ENCODE measurements around the gene EFCAB7.
"Not testable (repeated sequence)": the region's sequence is repeated elsewhere in the genome, so short reads cannot be mapped to it uniquely, and the experiment has no call there.

EFCAB7 gene

DNA sequence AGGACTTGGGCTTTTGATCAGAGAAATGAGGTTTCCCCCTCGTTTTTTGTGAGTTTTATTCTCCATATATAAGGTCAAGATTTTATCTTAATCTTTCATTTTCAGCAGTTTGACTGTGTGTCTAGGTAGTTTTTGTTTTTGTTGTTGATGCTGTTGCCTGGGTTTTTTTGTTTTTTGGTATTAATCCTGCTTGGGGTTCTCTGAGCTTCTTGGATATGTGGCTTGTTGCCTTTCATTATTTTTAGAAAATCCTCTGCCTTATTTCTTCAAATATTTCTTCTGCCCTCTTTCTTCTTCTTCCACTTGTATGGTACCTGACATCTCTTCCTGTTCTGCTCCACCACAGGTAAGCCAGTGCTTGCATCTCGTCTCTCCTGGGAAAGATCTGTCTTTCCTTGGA, 25.0 kb downstream of the EFCAB7 start:
- DNase-seq (ENCODE audit: low read depth in 2 of 2, low spot score in 1 of 2) = no peak

DNA sequence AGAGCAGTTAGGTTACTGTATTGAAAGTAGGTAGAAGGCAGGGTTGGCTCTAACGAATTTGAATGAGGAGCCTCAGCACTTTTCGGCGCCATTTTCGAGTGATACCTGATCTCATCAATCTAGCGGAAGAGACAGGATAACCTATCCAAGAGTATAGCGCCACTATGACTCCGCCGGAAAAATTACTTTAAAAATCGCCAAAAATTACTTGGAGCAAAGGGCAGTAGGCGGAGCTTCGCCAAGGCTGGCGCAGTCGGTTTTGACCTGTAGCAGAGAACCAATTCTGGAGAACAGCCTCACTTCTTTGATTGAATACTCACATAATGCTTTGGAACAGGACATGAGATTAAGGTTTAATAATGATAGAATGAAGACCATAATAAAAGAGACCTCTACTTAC, 25.6 kb downstream of the EFCAB7 start:
- DNase-seq (ENCODE audit: low read depth in 2 of 2, low spot score in 1 of 2) = no peak

DNA sequence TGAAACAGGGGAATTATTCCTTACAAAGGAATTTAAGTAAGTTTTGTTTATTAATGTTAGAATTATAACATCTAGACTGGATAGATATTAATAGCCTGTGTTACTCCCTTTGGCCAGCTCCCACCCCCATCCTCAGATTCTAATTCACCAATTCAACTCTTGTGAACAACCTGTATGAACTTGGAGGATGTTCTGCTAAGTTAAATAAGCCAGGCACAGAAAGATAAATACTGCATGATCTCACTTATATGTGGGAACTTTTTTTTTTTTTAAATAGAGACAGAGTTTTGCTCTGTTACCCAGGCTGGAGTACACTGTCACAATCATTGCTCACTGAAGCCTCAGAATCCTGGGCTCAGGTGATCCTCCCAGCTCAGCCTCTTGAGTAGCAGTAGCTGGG, 32.2 kb downstream of the EFCAB7 start:
- DNase-seq (ENCODE audit: low read depth in 2 of 2, low spot score in 1 of 2) = no peak

DNA sequence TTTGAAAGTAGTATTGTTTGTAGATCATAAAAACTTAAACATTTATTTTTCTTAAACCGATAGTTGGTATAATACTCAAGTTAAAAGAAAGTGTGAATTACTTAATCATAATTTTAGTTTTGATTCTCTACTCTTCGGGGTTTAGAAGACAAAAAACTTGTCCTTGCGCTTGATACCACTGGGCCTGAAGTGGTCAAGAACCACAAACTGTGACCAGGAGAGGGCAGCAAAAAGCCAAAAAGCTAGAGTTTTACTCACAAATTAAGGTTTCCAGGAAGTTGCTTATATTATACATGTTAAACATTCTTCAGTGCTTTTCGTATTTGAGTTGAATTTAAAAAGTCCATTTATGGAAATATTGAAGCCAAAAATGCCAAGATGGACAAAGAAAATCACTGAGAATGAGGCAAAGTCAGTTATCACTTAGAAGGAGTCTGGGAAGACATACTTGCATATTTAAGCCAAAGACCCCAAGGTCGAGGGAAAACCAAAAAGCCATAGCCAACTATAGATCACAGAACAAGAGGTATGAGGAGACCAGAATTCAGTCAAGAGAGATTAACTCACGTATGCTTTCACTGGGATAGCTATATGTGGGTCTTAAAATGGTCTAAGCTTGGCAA, 34.2 kb downstream of the EFCAB7 start:
- no peak for DNase-seq (ENCODE audit: low read depth in 2 of 2, low spot score in 1 of 2)

DNA sequence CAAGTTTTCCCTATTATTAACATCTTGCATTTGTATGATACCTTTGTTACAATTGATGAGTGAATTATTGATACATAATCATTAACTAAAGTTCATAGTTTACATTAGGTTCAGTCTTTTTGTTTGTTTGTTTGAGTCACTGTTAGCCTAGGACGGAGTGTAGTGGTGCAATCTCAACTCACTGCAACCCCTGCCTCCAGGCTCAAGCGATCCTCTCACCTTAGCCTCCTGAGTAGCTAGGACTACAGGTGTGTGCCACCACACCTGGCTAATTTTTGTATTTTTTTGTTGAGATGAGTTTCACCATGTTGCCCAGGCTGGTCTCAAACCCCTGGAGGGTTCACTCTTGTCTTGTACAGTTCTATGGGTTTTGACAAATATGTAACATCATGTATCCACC, 36.0 kb downstream of the EFCAB7 start:
- DNase-seq (ENCODE audit: low read depth in 2 of 2, low spot score in 1 of 2) = no peak

DNA sequence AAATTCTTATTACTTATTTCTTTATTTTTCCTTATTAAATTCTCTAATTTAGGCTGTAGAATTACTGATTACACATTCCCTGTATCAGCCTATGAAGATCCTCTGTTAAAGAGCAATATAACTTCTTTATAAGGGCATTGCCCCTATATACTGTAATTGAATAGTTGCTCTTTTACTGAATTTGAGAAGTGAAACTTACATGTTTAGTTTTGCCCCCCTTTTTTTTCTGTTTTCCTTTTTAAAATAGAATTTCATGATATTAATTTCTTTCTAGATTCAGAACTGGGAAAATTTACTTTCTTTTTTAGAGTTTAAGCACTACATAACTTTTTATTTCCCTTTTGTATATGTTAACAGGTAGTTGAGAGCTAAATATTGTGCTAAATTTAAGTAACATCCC, 40.4 kb downstream of the EFCAB7 start:
- DNase-seq (ENCODE audit: low read depth in 2 of 2, low spot score in 1 of 2) = no peak

DNA sequence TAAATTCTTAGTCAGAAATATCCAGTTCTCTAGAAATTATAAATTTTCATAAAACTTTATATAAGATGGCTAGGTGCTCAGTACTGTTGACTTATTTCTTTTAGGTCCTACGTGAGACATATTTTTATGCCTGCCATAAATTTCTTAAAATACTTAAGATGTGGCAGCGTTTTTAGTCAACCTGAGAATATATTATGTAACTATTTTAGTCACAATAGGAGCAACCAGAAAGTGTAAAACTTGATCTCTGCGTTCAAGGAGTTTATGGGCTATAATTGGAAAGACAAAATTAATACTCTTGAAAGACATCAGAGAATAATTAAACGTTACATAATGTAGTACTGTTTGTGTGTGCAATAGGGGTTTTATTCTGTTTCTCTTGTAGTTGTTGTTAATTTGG, 45.7 kb downstream of the EFCAB7 start:
- DNase-seq (ENCODE audit: low read depth in 2 of 2, low spot score in 1 of 2) = no peak

DNA sequence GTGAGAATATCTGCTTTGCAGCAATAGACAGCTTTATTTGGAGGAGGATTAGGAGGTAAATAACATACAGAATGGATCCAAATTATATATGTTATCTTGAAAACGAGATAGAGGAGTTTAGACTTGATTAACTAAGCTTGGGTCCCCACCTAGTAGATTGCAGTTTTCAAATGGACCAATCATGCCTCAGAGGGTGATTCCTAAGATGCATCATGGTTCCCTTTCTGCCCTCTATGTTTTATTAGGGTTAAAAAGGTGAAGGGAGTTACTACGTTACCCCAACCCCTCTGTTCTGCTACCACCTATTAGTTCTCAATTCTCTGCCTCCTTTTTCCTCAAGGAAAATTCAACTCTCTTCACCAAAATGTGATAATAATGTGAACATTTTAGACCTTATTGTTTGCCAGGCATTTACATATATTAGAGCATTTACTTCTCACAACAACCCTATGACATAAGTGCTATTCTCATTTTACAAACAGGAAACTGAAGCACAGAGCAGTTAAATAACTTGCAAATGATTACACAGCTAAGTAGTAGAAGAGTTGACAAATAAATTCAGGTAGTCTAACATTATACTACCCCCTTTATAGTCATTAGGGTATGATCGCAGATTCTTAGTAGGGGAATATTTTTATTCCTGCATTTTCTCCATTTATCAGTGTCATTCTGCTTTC, 46.5 kb downstream of the EFCAB7 start:
- DNase-seq (ENCODE audit: low read depth in 2 of 2, low spot score in 1 of 2) = no peak

DNA sequence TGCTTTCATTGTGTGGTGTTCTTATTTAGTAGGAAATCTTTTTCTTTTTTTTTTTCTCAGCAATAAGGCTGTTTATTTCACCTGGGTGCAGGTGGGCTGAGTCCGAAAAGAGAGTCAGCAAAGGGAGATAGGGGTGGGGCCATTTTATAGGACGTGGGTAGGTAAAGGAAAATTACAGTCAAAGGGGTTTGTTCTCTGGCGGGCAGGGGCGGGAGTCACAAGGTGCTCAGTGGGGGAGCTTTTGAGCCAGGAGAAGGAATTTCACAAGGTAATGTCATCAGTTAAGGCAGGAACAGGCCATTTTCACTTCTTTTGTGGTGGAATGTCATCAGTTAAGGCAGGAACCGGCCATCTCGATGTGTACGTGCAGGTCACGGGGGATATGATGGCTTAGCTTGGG, 49.4 kb downstream of the EFCAB7 start:
- DNase-seq (ENCODE audit: low read depth in 2 of 2, low spot score in 1 of 2) = not testable (repeated sequence)

DNA sequence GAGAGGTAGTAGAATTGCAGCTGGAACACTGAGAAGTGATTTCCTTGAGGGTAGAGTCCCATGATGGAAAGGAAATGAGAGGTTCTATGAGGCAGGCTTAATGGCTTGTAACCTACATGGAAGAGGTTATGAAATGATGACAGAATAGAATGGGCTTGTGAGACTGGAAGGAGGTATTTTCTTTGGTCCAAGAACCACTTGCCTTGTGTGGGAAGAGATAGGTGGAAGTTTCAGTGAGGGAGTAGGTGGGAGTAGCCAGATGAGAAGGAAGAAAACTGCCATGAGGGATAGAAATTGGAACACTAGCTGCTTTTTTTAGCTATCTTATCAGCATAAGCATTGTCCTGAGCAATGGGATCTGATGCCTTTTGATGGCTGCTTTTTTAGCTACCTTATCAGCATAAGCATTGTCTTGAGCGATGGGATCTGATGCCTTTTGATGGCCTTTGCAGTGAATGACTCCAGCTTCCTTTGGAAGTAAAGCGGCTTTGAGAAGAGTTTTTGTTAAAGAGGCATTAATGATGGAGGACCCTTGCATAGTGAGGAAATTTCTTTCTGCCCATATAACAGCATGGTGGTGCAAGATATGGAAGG, 51.0 kb downstream of the EFCAB7 start:
- DNase-seq (ENCODE audit: low read depth in 2 of 2, low spot score in 1 of 2) = not testable (repeated sequence)

DNA sequence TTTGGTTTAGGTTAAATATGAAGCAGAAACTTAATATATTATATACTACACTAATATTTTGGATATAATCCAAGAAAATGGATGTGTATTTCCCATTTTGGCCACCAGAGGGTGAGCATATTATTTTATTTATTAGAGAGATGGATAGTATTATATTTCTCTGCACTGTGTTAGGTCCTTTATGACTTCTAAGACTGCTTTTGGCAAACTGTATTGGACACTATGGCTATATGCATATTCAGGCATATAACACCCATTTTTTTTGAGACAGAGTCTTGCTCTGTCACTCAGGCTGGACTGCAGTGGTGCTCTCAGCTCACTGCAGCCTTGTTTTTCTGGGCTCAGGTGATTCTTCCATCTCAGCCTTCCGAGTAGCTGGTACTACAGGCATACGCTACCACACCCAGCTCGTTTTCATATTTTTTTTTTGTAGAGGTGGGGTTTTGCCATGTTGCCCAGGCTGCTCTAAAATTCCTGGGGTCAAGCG, 52.1 kb downstream of the EFCAB7 start:
- DNase-seq (ENCODE audit: low read depth in 2 of 2, low spot score in 1 of 2) = no peak

DNA sequence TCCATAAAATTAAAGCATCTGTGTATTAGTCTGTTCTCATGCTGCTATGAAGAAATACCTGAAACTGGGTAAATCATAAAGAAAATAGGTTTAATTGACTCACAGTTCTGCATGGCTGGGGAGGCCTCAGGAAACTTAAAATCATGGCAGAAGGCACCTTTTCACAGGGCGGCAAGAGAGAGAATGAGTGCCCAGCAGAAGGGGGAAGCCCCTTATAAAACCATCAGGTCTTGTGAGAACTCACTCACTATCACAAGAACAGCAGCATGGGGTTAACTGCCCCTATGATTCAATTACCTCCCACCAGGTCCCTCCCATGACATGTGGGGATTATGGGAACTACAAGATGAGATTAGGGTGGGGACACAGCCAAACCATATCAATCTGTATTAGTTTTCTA, 63.0 kb downstream of the EFCAB7 start:
- not testable (repeated sequence) for DNase-seq (ENCODE audit: low read depth in 2 of 2, low spot score in 1 of 2)

DNA sequence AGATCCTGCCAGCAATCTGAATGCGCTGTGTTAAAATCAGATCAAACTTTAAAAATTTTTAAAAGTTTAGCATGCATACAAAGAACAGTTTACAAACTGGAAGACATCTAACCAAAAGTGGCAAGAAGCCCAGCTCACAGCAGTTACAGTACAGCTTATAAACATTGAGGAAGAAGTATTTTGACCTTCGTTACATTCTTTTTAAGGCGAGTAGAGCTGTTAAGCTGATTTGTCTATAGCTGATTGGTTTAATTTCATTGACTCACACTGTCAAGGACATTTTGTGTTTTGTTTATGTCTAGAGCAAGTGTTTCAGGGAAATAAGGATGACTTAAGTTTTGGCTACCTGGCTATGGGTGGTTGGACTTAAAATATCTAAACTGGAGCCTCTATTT, 66.8 kb downstream of the EFCAB7 start:
- DNase-seq (ENCODE audit: low read depth in 2 of 2, low spot score in 1 of 2) = no peak

DNA sequence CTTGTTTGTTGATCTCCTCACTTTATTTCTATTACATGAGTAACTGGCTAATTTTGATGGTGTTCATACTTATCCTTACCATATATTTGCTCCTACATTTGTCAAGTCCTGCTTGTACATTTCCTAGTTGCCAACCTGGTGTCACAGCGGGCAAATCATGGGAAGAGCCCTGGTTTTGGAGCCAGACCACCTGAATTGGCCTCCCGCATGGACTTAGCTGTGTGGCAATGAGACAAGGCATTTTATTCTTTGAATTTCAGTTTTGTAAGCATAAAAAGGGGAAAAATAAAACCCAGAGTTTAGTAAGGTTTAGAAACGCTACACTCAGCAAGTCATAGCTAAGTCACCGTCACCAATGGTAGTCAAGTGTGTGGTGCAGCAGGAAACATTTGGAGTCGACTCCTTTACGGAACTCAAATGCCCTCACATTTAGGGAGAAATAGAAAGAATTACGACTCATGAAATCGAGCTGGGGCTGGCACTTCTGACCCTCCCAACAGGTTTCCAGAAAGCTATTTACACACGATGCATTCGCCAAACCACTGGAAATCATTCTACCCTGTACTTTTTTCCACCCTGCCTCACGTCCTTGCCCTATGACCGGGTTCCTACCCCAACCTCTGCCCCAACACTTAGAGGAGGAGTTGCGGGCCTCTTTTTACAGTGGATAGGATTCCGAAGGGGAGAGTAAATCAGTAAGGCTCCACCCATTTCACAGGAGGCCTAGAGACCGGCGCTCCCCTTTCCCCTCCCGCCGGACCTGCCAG, 69.4 kb downstream of the EFCAB7 start:
- no peak for DNase-seq (ENCODE audit: low read depth in 2 of 2, low spot score in 1 of 2)

DNA sequence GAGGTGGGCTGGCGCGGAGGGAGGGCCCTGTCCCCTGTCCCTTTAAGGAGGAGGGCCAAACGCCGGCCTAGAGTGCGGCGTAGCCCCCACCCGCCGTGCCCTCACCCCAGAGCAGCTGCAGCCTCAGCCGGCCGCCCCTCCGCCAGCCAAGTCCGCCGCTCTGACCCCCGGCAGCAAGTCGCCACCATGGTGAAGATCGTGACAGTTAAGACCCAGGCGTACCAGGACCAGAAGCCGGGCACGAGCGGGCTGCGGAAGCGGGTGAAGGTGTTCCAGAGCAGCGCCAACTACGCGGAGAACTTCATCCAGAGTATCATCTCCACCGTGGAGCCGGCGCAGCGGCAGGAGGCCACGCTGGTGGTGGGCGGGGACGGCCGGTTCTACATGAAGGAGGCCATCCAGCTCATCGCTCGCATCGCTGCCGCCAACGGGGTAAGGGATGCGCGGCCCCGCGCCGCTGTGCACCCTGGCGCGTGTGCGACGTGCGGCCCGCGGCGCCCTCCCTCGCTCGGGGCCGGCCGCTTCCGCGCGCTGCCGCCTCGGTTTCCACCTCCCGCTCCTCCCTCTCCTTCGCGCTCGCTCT, 70.1 kb downstream of the EFCAB7 start, which contains the start of gene PGM1:
Gene PGM1, plus strand, starts transcription at position 109 of the 583 bp plus-strand sequence. Its CDS starts 78 bp downstream, at position 187.
- DNase-seq (ENCODE audit: low read depth in 2 of 2, low spot score in 1 of 2) = peak; percentile 37 to 58

DNA sequence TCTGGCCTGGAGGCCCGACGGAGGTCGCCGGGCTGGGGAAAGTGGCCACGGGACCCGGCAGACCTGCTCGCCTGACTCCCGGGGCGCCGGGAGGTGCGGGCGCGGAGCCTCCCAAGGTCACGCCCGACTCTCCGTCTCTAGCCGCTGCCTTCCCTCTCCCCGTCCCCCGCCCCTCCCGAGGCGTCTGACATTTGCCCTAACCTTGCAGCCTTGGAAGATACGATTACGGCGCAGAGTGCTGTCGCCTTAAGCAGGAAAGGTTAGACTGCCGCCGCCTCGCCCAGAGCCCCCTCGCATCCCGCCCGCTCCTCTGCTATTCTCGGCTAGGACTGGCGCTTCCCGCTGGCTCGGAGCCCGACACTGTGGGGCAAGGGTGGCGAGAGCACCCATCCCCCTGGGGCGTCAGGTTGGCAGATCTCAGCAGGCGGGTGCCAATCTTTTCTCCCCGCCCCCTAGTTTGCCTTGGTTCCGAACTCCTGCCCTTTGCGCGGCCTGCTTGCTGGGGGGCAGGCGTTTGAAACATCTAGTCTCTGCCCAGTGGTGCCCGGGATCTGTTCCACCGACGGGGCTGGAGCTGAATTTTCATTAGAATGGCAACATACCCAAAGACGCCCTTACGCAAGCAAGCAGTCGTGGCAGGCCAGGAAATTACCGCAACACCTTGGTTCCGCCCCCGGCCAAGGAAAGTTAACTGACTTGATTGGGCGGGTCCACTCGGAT, 70.7 kb downstream of the EFCAB7 start:
- peak; percentile 34 to 55 for DNase-seq (ENCODE audit: low read depth in 2 of 2, low spot score in 1 of 2)

DNA sequence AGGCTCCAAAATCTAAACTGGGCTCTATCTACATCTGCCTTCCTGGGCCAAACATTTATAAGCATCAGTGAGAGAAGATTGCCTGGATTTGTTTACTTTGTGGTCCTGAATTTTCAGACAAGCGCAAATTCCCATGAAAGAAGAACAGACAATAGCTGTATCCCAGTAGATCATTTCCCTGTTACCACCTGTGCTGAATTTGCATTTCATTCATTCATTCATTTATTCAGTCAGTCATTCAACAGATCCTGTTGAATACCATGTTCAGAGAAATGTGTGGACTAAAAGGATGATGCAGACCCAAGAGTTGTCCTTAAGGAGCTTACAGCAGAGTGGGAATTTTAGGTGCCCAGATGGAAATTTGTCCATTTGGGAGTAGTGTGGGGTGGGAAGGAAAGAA, 72.1 kb downstream of the EFCAB7 start:
- DNase-seq (ENCODE audit: low read depth in 2 of 2, low spot score in 1 of 2) = no peak

DNA sequence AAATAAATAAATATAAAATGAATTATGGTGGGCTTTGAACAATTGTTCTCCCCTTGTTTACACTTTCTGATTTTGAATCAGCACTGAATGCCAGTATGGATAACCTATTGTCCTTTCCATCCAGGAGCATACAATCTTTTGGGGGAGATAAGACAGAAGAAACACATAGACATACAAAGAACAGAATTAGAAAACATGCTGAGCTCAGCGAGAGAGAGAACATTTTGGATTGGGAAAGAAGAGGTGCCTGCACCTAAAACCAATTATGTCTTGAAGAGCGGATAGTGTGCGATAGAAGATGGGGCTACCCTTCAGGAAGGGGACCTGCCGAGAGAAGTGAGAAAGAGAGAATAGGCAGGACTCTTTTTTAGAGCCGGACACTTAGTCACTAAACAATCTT, 76.5 kb downstream of the EFCAB7 start:
- no peak for DNase-seq (ENCODE audit: low read depth in 2 of 2, low spot score in 1 of 2)

DNA sequence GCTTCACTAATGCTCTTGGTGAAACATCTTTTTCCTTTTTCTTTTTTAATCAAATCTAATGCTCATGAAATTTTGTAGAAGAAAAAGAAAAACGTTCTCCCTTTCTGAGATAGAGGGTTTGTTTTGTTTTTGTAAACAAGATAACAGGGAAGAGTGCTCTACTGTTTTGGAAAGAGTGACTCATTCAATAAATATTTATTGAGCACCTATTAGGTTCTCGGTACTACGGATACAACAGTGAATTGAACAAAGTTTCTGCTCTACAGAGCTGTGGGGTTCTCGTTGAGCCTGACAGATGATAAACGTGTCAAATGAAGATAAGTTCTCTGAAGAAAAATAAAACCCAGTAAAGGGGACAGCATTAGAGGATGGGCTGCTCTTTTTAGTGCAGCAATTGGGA, 76.9 kb downstream of the EFCAB7 start:
- no peak for DNase-seq (ENCODE audit: low read depth in 2 of 2, low spot score in 1 of 2)

DNA sequence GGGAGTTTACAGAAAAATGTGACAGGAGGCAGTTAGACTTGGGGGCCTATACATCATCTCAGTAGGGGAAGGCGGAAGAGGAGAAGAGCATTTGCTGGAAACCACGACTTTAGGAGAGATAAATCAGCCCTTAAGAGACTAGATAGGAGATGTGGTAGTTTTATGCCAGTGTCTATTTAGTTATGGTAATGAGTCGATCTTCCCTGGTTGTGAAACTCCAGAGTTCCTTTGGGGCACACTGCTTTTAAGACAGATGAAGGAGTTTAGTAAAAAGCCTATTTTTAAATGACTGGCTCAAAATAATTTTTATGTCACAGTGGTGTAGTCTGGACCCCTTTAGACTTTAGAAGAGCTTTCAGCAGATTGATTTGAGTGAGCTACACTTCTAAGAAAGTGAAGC, 77.7 kb downstream of the EFCAB7 start:
- no peak for DNase-seq (ENCODE audit: low read depth in 2 of 2, low spot score in 1 of 2)

DNA sequence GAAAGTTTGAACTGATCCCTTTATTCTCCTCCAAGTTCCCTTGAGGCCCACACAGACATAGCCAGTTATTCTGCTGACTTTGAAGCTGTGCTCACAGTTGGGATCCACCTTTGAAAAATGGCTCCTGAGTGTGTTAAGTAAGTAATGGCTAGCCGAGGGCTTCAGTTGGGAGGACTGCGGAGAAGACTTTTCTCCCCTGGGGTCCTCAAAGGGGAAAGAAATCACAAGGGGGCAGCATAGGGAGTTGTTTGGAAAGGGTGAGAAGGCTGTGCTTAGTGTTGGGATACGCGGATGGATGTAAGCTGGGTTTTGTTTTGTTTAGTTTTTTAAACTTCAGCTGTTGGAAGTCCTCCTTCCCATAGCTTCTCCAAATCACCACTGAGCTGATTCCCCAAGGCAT, 78.1 kb downstream of the EFCAB7 start:
- no peak for DNase-seq (ENCODE audit: low read depth in 2 of 2, low spot score in 1 of 2)
